HepG2 (cell line): ENCODE measurements around the gene GIPC3. TPM values are rescaled to one million over a fixed set of nuclear protein-coding genes. Genes with fewer than 3 reads are reported as not detected.

Experiments used
- ATAC-seq: fragments of 200-7000 bp; cut with Tn5 transposase; 3 replicates; pipeline ENCODE4 v1.9.1; 2020; ENCODE audit warnings: mild to moderate bottlenecking, moderate library complexity
- BruUV-seq: library from RNA; stranded (reverse); fragments of 400-500 nt; replicated peaks from 2 replicates; lab custom pipeline; 2021; lab: Mats Ljungman, UMichigan
- CTCF ChIA-PET: fragments of 300-600 bp; formaldehyde crosslinking; extraction: SDS; loops from one replicate; lab custom pipeline; 2021; ENCODE audit warnings: low total read pairs, inconsistent platforms, low intra/inter-chr PET ratio; lab: Yijun Ruan, JAX
- POLR2A ChIA-PET: fragments of 350-600 bp; sonication (Branson Sonifier 250); formaldehyde crosslinking; loops from one replicate; lab custom pipeline; 2020; ENCODE audit warnings: antibody characterized with exemption, inconsistent platforms; lab: Yijun Ruan, JAX
- DNase-seq: peaks from one replicate; pipeline ENCODE4 v3.0.0-alpha.2; 2015; ENCODE audit warnings: low spot score
- FAIRE-seq: peaks from 3 replicates; lab custom pipeline; 2011; peaks lifted over from hg19 to GRCh38; lab: Jason Lieb, UNC
- H2AFZ ChIP-seq: one replicate; pipeline ENCODE4 v1.6.1; 2011; ENCODE audit warnings: low read length, inconsistent platforms
- H3K27ac ChIP-seq: fragments of 300-600 bp; 3 replicates; pipeline ENCODE4 v1.8.0; 2011; ENCODE audit warnings: mixed run types, mild to moderate bottlenecking, mixed read lengths, low read length, inconsistent platforms; ENCODE audit not compliant: insufficient read depth; ENCODE audit errors: extremely low read length
- H3K27me3 ChIP-seq, 2 experiments: fragments of 200-600 bp in 1 of 2; 2 replicates in 1 of 2; 3 replicates in 1 of 2; pipeline versions ENCODE4 v1.6.0 to v1.8.0; 2011; ENCODE audit warnings: low read length in 2 of 2, mild to moderate bottlenecking in 2 of 2, moderate library complexity in 2 of 2, inconsistent platforms in 1 of 2; ENCODE audit not compliant: insufficient read depth in 2 of 2, control insufficient read depth in 1 of 2
- H3K36me3 ChIP-seq, 2 experiments: fragments of 200-600 bp in 1 of 2; replicated peaks in 1 of 2; 2 replicates in 1 of 2; 3 replicates in 1 of 2; pipeline versions ENCODE4 v1.5.1 to v1.8.0; 2011; ENCODE audit warnings: low read length in 2 of 2, inconsistent platforms in 1 of 2; ENCODE audit not compliant: insufficient read depth in 2 of 2, control insufficient read depth in 1 of 2
- H3K4me1 ChIP-seq: 2 replicates; pipeline ENCODE4 v1.5.1; 2012; ENCODE audit warnings: low read length, inconsistent platforms; ENCODE audit not compliant: insufficient read depth
- H3K4me2 ChIP-seq: 2 replicates; pipeline ENCODE4 v1.6.0; 2011; ENCODE audit warnings: low read depth, low read length, inconsistent platforms
- H3K4me3 ChIP-seq, 3 experiments: fragments of 200-600 bp in 1 of 3; sonication (generic), shearing (Covaris generic) in 1 of 3; replicated peaks in 1 of 3; 2 replicates each; pipeline ENCODE4 v1.5.1; 2011 to 2016; ENCODE audit warnings: low read length in 3 of 3, inconsistent platforms in 2 of 3, low read depth in 2 of 3, mild to moderate bottlenecking in 2 of 3, control low read depth in 1 of 3, mixed read lengths in 1 of 3; ENCODE audit not compliant: insufficient read depth in 1 of 3
- H3K79me2 ChIP-seq: one replicate; pipeline ENCODE4 v1.6.1; 2011; ENCODE audit warnings: low read length, inconsistent platforms; ENCODE audit not compliant: insufficient read depth
- H3K9ac ChIP-seq: 2 replicates; pipeline ENCODE4 v1.6.0; 2011; ENCODE audit warnings: mild to moderate bottlenecking, low read depth, low read length, inconsistent platforms; ENCODE audit not compliant: insufficient read depth
- H3K9me3 ChIP-seq: 2 replicates; pipeline ENCODE4 v1.5.1; 2012; ENCODE audit warnings: mild to moderate bottlenecking, low read length
- H4K20me1 ChIP-seq: 2 replicates; pipeline ENCODE4 v1.6.0; 2011; ENCODE audit warnings: inconsistent platforms, mild to moderate bottlenecking, low read length, moderate library complexity; ENCODE audit not compliant: insufficient read depth
- CTCF ChIP-seq: sonication (generic); formaldehyde crosslinking; IDR thresholded peaks from 2 replicates; pipeline ENCODE4 v1.5.0; 2020; ENCODE audit warnings: mild to moderate bottlenecking, missing genetic modification reagents, moderate library complexity
- ELF4 ChIP-seq: sonication (generic); formaldehyde crosslinking; IDR thresholded peaks from 2 replicates; pipeline ENCODE4 v1.5.0; 2020; ENCODE audit warnings: missing genetic modification reagents, mild to moderate bottlenecking, moderate library complexity, borderline replicate concordance
- FUBP1 ChIP-seq: sonication (generic); formaldehyde crosslinking; IDR thresholded peaks from 2 replicates; pipeline ENCODE4 v1.5.1; 2020; ENCODE audit warnings: missing genetic modification reagents, mild to moderate bottlenecking, borderline replicate concordance
- MAFF ChIP-seq: IDR thresholded peaks from 2 replicates; pipeline ENCODE4 v1.6.1; 2011; ENCODE audit warnings: low read depth, low read length, improper control_type of control experiment
- MAFG ChIP-seq: sonication (generic); formaldehyde crosslinking; IDR thresholded peaks from 2 replicates; pipeline ENCODE4 v1.5.1; 2020; ENCODE audit warnings: mild to moderate bottlenecking, missing genetic modification reagents
- MAFK ChIP-seq, 2 experiments: IDR thresholded peaks in 1 of 2; conservative IDR thresholded peaks in 1 of 2; 2 replicates each; pipeline ENCODE4 v1.6.1; 2011; ENCODE audit warnings: improper control_type of control experiment in 2 of 2, low read length in 2 of 2
- RAD21 ChIP-seq: fragments of 450-650 bp; formaldehyde crosslinking; IDR thresholded peaks from 2 replicates; pipeline ENCODE4 v1.5.0; 2020; ENCODE audit warnings: mild to moderate bottlenecking
- STAG1 ChIP-seq: sonication (generic); formaldehyde crosslinking; IDR thresholded peaks from 2 replicates; pipeline ENCODE4 v1.4.0; 2020; ENCODE audit warnings: missing genetic modification reagents
- ZFX ChIP-seq: sonication (generic); formaldehyde crosslinking; IDR thresholded peaks from 2 replicates; pipeline ENCODE4 v1.4.0; 2020; ENCODE audit warnings: mild to moderate bottlenecking, low read depth, missing genetic modification reagents, moderate library complexity
- ZNF576 ChIP-seq: sonication (generic); formaldehyde crosslinking; IDR thresholded peaks from 2 replicates; pipeline ENCODE4 v1.4.0; 2020; ENCODE audit warnings: mild to moderate bottlenecking, missing genetic modification reagents
- ZNF589 ChIP-seq: sonication (generic); formaldehyde crosslinking; conservative IDR thresholded peaks from 2 replicates; pipeline ENCODE4 v1.8.0; 2022; ENCODE audit warnings: mild to moderate bottlenecking, moderate library complexity, missing genetic modification reagents
- ZNF609 ChIP-seq: sonication (generic); formaldehyde crosslinking; IDR thresholded peaks from 2 replicates; pipeline ENCODE4 v1.4.0; 2020; ENCODE audit warnings: mild to moderate bottlenecking, missing genetic modification reagents, borderline replicate concordance
- ZSCAN25 ChIP-seq: sonication (generic); formaldehyde crosslinking; IDR thresholded peaks from 2 replicates; pipeline ENCODE4 v1.8.0; 2022; ENCODE audit warnings: mild to moderate bottlenecking, missing genetic modification reagents
- WGBS: methylation state at CpG from one replicate; pipeline ENCODE4 v1.1.6; 2017; ENCODE audit warnings: low lambda C conversion rate; 5-methylcytosine and 5-hydroxymethylcytosine counted together
- in situ Hi-C: cut with HindIII; loops from 2 replicates; pipeline ENCODE4 v1.10.0; 2017; ENCODE audit warnings: low pct_unique_long_range_greater_than_20kb; ENCODE audit not compliant: extremely low pct_ligation_motif_present
- intact Hi-C: fragments of 100-400 bp; cut with micrococcal nuclease; formaldehyde crosslinking; loops from one replicate; pipeline ENCODE4 v1.10.0; 2022; ENCODE audit not compliant: unreplicated experiment
- polyA plus RNA-seq, 8 experiments: library from polyadenylated mRNA; depleted of rRNA in 3 of 8; stranded (reverse) in 7 of 8; unstranded in 1 of 8; fragments of >200 nt; fragmentation: Illumina TruSeq in 4 of 8; extraction: Trizol in 4 of 8; gene quantifications; 2 replicates each; pipeline versions ENCODE4 v1.2.1 to v1.2.3, GENCODE V29; 2011 to 2016; ENCODE audit warnings: low read depth in 4 of 8, missing spikeins in 1 of 8, mixed read lengths in 1 of 8; ENCODE audit not compliant: insufficient read depth in 1 of 8
- total RNA-seq, 5 experiments: library from RNA; depleted of rRNA; stranded (reverse); fragments of >200 nt; fragmentation: Illumina TruSeq; extraction: Trizol; gene quantifications; 2 replicates each; pipeline ENCODE4 v1.2.3, GENCODE V29; 2016; ENCODE audit warnings: low read depth in 1 of 5

The GIPC3 gene
- total and polyA plus RNA-seq, 2 of the 13 experiments (the other 11 are each of a cell fraction or from before 2014, with no cell fraction given) = 0.05 TPM; not detected in 1

GRCh38 chr19:3618144-3618810, 33.0 kb downstream of the GIPC3 start:
- WGBS = 92% methylated on average over 21 of the region's 31 CpGs
- no TSS peak for BruUV-seq

More at GRCh38 chr19:3618144-3618810, 33.0 kb downstream of the GIPC3 start:
- no peaks in the 10 kb centered on the region for H3K4me1 ChIP-seq
- H3K79me2 ChIP-seq = no peaks in the 10 kb centered on the region
- no peak overlapping the region for H3K9ac ChIP-seq
- intact Hi-C loops = no loop called here
- H3K9me3 ChIP-seq = no peaks in the 10 kb centered on the region
- H3K27ac ChIP-seq = no peak overlapping the region
- ATAC-seq = peak; percentile 16; the same call in 2 of the 3 replicates
- no peaks in the 10 kb centered on the region for H4K20me1 ChIP-seq
- DNase-seq = no peak
- in situ Hi-C loops = no loop called here
- TF ChIP-seq FUBP1 (CRISPR knock-in tag) = no peak
- no peak for TF ChIP-seq ELF4 (CRISPR knock-in tag)
- TF ChIP-seq ZNF576 (CRISPR knock-in tag) = 0 out of 2 replicates have a peak, but pooled peaks have one; percentile 44
- TF ChIP-seq ZSCAN25 = peak; percentile 73; the same call in 1 of the 2 replicates
- TF ChIP-seq ZNF589 = no peak
- peak; percentile 72 for TF ChIP-seq RAD21 (CRISPR knock-in tag)
- TF ChIP-seq MAFG (CRISPR knock-in tag) = peak; percentile 42; the same call in 1 of the 2 replicates
- TF ChIP-seq ZNF609 (CRISPR knock-in tag) = no peak
- peak; percentile 88 for TF ChIP-seq MAFF
- 0 out of 2 replicates have a peak, but pooled peaks have one; percentile 33 for TF ChIP-seq ZFX
- peak; percentile 61 for TF ChIP-seq STAG1 (CRISPR knock-in tag)
- TF ChIP-seq MAFK (conservative IDR thresholded peaks at IDR 0.05 in 1 of 2, IDR thresholded peaks at IDR 0.05 in 1 of 2; ENCODE audit: low read length in 2 of 2) = peak; percentile 95
- peak; percentile 89 for TF ChIP-seq CTCF
- CTCF ChIA-PET = interaction anchor here (1.2 kb wide), 1 partner anchor 18 kb away, joined by 5 read pairs; no protein-coding TSS in a partner anchor
- H3K4me3 ChIP-seq = no peak overlapping the region
- H3K36me3 ChIP-seq = peaks cover 5 to 6% of the 10 kb centered on the region in 2 experiments; a peak in 2 of 5 replicates
- H2AFZ ChIP-seq = no peak overlapping the region
- POLR2A ChIA-PET = no interaction called here
- no peaks in the 10 kb centered on the region for H3K27me3 ChIP-seq
- no peak overlapping the region for H3K4me2 ChIP-seq
- no peak for FAIRE-seq
